ENCODE data around the gene ZNF319. TPM values are rescaled to one million over a fixed set of nuclear protein-coding genes. Genes with fewer than 3 reads are reported as not detected.

The ZNF319 gene
- total RNA-seq, 4 donors from 2014 or later: 12.1 to 24.0 (median 18.7) TPM

GRCh38 chr16:57971848-57972247, 28.6 kb downstream of the ZNF319 start:
- WGBS, 2 donors: 85 to 86% methylated on average over 1 of the region's 1 CpG
- TF ChIP-seq CTCF (IDR thresholded peaks at IDR 0.05) (no peak), POLR2A (IDR thresholded peaks at IDR 0.05) (no peak)
- no peak for DNase-seq
- Histone ChIP-seq H3K4me1 (no peaks in the 10 kb centered on the region), H3K27ac (no peak overlapping the region), H3K9me3 (no peaks in the 10 kb centered on the region), H3K27me3 (no peaks in the 10 kb centered on the region), H3K36me3 (no peaks in the 10 kb centered on the region), H3K4me3 (replicated peaks in 1 of 3) (no peak overlapping the region)
- intact Hi-C loops (cut with DNase I): no loop called here

- no peaks in the 10 kb centered on the region for H3K9me3 ChIP-seq
- TF ChIP-seq CTCF (IDR thresholded peaks at IDR 0.05): no peak
- no peak for TF ChIP-seq POLR2A (IDR thresholded peaks at IDR 0.05)
- intact Hi-C loops (cut with DNase I): no loop called here
- 80 to 87% methylated on average over 3 to 5 of the region's 6 CpGs for WGBS, 2 donors
- no peak within 1 kb of the TSS for H3K4me3 ChIP-seq (replicated peaks in 1 of 3)
- no peak within 1 kb of the TSS for H3K27ac ChIP-seq
- H3K36me3 ChIP-seq: no peaks in the 10 kb centered on the region
- no peaks in the 10 kb centered on the region for H3K27me3 ChIP-seq
- DNase-seq: no peak
- H3K4me1 ChIP-seq: no peaks in the 10 kb centered on the region
These were observed 29.5 kb downstream of the ZNF319 start, which contains the start of gene CNGB1 for GRCh38 chr16:57970970-57971369. TSS of gene CNGB1 (minus strand) at chr16:57971128. CDS start at chr16:57967286, 3,842 bp downstream.

- no peak for DNase-seq
- no peak for TF ChIP-seq CTCF (IDR thresholded peaks at IDR 0.05)
- no peak for TF ChIP-seq POLR2A (IDR thresholded peaks at IDR 0.05)
- intact Hi-C loops (cut with DNase I): no loop called here
- Histone ChIP-seq H3K36me3 (no peaks in the 10 kb centered on the region), H3K27me3 (no peaks in the 10 kb centered on the region), H3K4me3 (replicated peaks in 1 of 3) (no peak overlapping the region), H3K4me1 (no peaks in the 10 kb centered on the region), H3K27ac (no peak overlapping the region), H3K9me3 (no peaks in the 10 kb centered on the region)
- WGBS, 2 donors: 78 to 83% methylated on average over 13 of the region's 13 CpGs
These were observed 30.2 kb downstream of the ZNF319 start for GRCh38 chr16:57970319-57970718.

GRCh38 chr16:57969451-57970123, 30.9 kb downstream of the ZNF319 start:
- intact Hi-C loops (cut with DNase I): no loop called here
- TF ChIP-seq POLR2A (IDR thresholded peaks at IDR 0.05) (no peak), CTCF (IDR thresholded peaks at IDR 0.05) (no peak)
- WGBS, 2 donors: 82 to 88% methylated on average over 10 of the region's 10 CpGs

GRCh38 chr16:57967916-57968315, 32.6 kb downstream of the ZNF319 start:
- TF ChIP-seq POLR2A (IDR thresholded peaks at IDR 0.05) (no peak), CTCF (IDR thresholded peaks at IDR 0.05) (no peak)
- intact Hi-C loops (cut with DNase I): no loop called here

More at GRCh38 chr16:57969451-57970123, 30.9 kb downstream of the ZNF319 start:
- H3K9me3 ChIP-seq: no peaks in the 10 kb centered on the region
- no peaks in the 10 kb centered on the region for H3K27me3 ChIP-seq
- H3K4me1 ChIP-seq: no peaks in the 10 kb centered on the region
- H3K36me3 ChIP-seq: no peaks in the 10 kb centered on the region
- no peak overlapping the region for H3K4me3 ChIP-seq (replicated peaks in 1 of 3)
- no peak overlapping the region for H3K27ac ChIP-seq
- DNase-seq: no peak

More at GRCh38 chr16:57967916-57968315, 32.6 kb downstream of the ZNF319 start:
- DNase-seq: no peak
- Histone ChIP-seq H3K9me3 (no peaks in the 10 kb centered on the region), H3K27ac (no peak overlapping the region), H3K4me3 (replicated peaks in 1 of 3) (no peak overlapping the region), H3K4me1 (no peaks in the 10 kb centered on the region), H3K36me3 (no peaks in the 10 kb centered on the region), H3K27me3 (no peaks in the 10 kb centered on the region)

All from thyroid gland (tissue), 4 donors.